ENCODE data around the gene SPACA7. TPM values are rescaled to one million over a fixed set of nuclear protein-coding genes. Genes with fewer than 3 reads are reported as not detected.

Gene SPACA7
- total RNA-seq, 1 donor from 2014 or later: not detected

DNA sequence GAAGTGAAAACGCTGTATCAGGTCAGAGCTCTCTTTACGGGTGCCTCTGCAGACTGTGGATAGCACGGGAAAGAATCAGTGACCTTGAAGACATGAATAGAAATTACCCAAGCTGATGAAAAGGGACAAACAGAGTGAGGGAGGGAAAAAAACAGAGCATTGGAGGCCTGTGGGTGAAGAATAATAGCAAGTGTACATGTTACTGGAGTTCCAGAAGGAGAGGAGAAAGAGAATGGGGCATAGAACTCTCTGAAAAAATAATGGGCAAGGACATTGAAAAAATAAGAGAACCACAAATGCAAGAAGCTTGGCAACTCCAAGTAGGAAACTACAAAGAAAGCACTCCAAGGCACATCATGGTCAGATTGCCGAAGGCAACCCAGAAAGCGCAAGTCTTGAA is 86.3 kb downstream of the SPACA7 start:
- TF ChIP-seq, protein P1, sequence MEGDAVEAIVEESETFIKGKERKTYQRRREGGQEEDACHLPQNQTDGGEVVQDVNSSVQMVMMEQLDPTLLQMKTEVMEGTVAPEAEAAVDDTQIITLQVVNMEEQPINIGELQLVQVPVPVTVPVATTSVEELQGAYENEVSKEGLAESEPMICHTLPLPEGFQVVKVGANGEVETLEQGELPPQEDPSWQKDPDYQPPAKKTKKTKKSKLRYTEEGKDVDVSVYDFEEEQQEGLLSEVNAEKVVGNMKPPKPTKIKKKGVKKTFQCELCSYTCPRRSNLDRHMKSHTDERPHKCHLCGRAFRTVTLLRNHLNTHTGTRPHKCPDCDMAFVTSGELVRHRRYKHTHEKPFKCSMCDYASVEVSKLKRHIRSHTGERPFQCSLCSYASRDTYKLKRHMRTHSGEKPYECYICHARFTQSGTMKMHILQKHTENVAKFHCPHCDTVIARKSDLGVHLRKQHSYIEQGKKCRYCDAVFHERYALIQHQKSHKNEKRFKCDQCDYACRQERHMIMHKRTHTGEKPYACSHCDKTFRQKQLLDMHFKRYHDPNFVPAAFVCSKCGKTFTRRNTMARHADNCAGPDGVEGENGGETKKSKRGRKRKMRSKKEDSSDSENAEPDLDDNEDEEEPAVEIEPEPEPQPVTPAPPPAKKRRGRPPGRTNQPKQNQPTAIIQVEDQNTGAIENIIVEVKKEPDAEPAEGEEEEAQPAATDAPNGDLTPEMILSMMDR (conservative IDR thresholded peaks at IDR 0.05): no peak
- H3K27me3 Mint-ChIP-seq: peaks cover 3% of the 10 kb centered on the region
- H3K9me3 Mint-ChIP-seq: no peaks in the 10 kb centered on the region
- no peak overlapping the region for H3K4me3 Mint-ChIP-seq
- peaks cover 4% of the 10 kb centered on the region for H3K36me3 Mint-ChIP-seq
- H3K4me1 Mint-ChIP-seq (ENCODE audit: unreplicated experiment): no peaks in the 10 kb centered on the region
- no peak for DNase-seq (ENCODE audit: extremely low spot score, unreplicated experiment)
- no peak overlapping the region for H3K27ac Mint-ChIP-seq

DNA sequence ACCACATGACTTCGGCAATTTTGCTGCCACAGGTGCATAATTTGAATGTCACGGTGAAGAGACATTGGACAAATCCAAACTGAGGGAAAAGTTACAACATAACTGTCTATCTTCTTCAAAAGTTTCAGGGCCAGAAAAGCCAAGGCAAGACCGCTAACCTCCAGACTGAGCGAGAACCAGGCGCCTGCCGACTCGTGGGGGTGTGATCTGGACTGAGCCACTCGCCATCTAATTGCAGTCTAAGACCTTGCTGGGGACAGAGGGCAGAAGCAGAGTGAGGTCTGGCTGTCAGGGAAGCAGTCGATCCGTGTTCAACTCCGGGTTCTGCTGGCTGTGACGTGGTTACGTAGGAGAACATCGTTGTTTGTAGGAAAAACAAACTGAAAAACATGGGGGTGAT is 88.6 kb downstream of the SPACA7 start:
- H3K36me3 Mint-ChIP-seq: peaks cover 4% of the 10 kb centered on the region
- H3K9me3 Mint-ChIP-seq: no peaks in the 10 kb centered on the region
- H3K27me3 Mint-ChIP-seq: no peaks in the 10 kb centered on the region
- no peak for DNase-seq (ENCODE audit: extremely low spot score, unreplicated experiment)
- no peaks in the 10 kb centered on the region for H3K4me1 Mint-ChIP-seq (ENCODE audit: unreplicated experiment)
- no peak overlapping the region for H3K27ac Mint-ChIP-seq
- TF ChIP-seq, protein P1 (conservative IDR thresholded peaks at IDR 0.05): no peak
- no peak overlapping the region for H3K4me3 Mint-ChIP-seq

DNA sequence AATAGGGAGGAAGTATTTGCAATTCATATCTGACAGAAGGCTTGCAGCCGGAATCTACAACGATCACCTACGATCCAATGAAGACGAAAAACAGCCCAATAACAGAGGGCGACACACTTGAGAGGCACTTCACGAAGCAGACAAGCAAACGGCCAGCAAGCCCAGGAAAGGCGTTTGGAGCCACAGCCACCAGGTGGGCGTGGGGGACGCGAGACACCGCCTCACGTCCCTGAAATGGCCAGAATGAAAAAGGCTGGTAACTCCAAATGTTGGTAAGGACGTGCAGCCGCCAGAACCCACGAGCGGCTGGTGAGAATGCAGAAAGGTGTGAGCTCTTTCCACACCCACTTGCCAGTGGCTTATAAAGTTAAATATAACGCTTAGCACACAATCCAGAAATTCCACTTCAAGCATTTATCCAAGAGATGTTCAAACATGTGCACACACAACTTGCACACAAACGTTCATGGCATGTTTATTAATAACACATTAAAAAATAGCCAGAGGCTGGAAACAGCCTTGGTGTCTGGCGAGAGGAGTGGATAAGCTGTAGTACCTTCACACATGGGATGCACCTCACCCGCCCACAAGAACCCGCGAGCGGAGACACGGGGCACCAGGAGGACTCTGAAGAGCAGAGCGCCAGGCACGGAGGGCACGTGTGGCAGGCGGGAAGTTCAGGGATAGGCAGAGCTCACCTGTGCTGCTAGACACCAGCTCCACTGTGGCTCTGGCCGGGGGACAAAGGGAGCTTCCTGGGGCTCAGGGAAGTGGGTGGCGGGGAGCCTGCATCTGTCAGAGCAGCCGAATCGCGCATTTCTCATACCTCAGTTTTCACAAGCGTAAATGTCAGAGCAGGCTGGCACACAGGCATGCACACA is 89.3 kb downstream of the SPACA7 start:
- Mint-ChIP-seq H3K4me1 (ENCODE audit: unreplicated experiment) (no peaks in the 10 kb centered on the region), H3K4me3 (no peak overlapping the region), H3K36me3 (peaks cover 4% of the 10 kb centered on the region), H3K9me3 (no peaks in the 10 kb centered on the region), H3K27me3 (no peaks in the 10 kb centered on the region), H3K27ac (no peak overlapping the region)
- TF ChIP-seq, protein P1 (conservative IDR thresholded peaks at IDR 0.05): no peak
- DNase-seq (ENCODE audit: extremely low spot score, unreplicated experiment): no peak

DNA sequence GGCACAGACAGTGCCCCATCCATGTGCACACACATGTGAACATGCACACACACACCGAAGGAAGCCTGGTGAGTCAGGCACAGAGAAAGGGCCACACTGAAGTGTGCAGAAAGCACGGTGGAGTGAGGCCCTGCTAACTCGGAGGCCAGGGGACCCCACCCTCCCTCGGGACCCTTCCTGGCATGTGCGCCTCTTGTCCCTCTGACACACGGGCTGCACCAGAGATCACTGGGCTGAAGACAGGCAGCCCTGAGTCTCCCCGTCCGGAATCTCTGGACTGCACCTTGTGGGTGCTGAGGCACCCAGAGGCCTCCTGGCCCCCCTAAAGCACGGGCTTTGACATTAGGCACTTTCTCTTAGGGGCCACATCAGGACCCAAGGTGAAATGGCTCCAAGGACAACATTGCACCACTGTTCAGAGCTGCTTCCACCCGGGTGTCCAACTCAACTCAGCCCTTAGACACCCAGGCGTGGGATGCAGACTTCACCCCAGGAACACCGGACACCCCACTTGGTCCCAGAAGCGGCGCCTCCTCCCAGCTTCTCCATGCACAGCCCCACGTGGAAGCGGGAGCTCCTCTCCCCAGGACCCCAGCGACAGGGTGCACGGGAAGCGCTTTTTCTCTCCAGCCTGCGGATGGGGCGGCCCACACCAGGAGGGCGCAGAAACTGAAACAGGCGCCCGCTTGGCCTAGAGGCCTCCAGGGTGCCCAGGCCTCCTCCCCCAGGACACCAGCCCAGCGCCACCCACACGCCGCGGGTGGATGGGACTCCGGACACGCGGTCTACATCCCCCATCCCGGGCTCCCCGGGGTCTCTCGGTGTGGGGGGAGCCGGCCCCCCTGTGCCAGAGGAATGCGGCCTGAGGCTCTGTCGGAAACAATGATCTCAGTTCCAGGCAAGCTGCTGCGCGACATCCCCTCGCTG is 90.2 kb downstream of the SPACA7 start:
- Mint-ChIP-seq H3K27ac (no peak overlapping the region), H3K27me3 (no peaks in the 10 kb centered on the region), H3K4me3 (no peak overlapping the region), H3K4me1 (ENCODE audit: unreplicated experiment) (no peaks in the 10 kb centered on the region), H3K36me3 (peaks cover 4% of the 10 kb centered on the region), H3K9me3 (no peaks in the 10 kb centered on the region)
- TF ChIP-seq, protein P1 (conservative IDR thresholded peaks at IDR 0.05): no peak
- DNase-seq (ENCODE audit: extremely low spot score, unreplicated experiment): no peak

DNA sequence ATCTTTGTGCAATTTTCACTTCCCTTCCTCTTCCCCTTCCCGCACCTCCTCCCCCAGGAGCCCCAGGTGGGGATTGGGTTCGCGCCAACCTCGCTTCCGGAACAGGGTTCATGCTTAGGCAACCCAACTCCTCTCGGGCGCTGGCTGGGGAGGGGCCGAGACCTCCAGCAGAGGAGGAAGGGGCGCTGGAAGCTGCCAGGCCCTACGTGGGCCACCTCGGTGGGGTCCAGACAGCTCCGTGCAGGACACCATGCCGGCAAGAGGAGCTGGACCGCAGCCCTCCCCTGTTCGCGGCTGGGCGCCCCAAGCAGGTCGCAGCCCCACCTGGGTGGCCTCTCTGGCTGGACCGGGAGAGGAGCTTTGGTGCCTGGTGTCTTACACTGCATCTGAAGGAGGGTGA is 91.1 kb downstream of the SPACA7 start:
- Mint-ChIP-seq H3K36me3 (peaks cover 1% of the 10 kb centered on the region), H3K27me3 (no peaks in the 10 kb centered on the region), H3K4me3 (no peak overlapping the region), H3K27ac (no peak overlapping the region), H3K9me3 (no peaks in the 10 kb centered on the region), H3K4me1 (ENCODE audit: unreplicated experiment) (no peaks in the 10 kb centered on the region)
- TF ChIP-seq, protein P1 (conservative IDR thresholded peaks at IDR 0.05): no peak
- DNase-seq (ENCODE audit: extremely low spot score, unreplicated experiment): no peak
